WTC11 (cell line): ENCODE measurements around the gene GDI1. TPM values are rescaled to one million over a fixed set of nuclear protein-coding genes. Genes with fewer than 3 reads are reported as not detected.

Experiments
- ATAC-seq: fragments of 200-7000 bp; cut with Tn5 transposase; 2 replicates; pipeline ENCODE4 v1.10.0; 2021; ENCODE audit warnings: mild to moderate bottlenecking, moderate library complexity
- CTCF ChIA-PET: fragments of 300-600 bp; sonication (Branson Sonifier 250); formaldehyde crosslinking; loops from one replicate; lab custom pipeline; 2021; ENCODE audit warnings: antibody characterized with exemption; lab: Charles Lee
- POLR2A ChIA-PET: fragments of 350-600 bp; sonication (Branson Sonifier 250); formaldehyde crosslinking; loops from one replicate; lab custom pipeline; 2021; ENCODE audit warnings: antibody characterized with exemption; lab: Charles Lee
- DNase-seq: peaks from one replicate; pipeline ENCODE4 v3.0.0; 2021; ENCODE audit warnings: low spot score
- H3K27ac Mint-ChIP-seq: 2 replicates; pipeline ENCODE4 v1.8.0; 2021; ENCODE audit warnings: mixed read lengths
- H3K27me3 Mint-ChIP-seq: 2 replicates; pipeline ENCODE4 v1.8.0; 2021; ENCODE audit warnings: low read depth, mild to moderate bottlenecking, moderate library complexity, mixed read lengths
- H3K36me3 Mint-ChIP-seq: 2 replicates; pipeline ENCODE4 v1.8.0; 2021; ENCODE audit warnings: mixed read lengths
- H3K4me1 Mint-ChIP-seq: 2 replicates; pipeline ENCODE4 v1.8.0; 2022; ENCODE audit warnings: mixed read lengths
- H3K4me3 Mint-ChIP-seq: 2 replicates; pipeline ENCODE4 v1.8.0; 2021; ENCODE audit warnings: mild to moderate bottlenecking, moderate library complexity, mixed read lengths
- H3K9me3 Mint-ChIP-seq: 2 replicates; pipeline ENCODE4 v1.8.0; 2021; ENCODE audit warnings: mixed read lengths
- ETV6 ChIP-seq: sonication (generic); formaldehyde crosslinking; IDR thresholded peaks from 2 replicates; pipeline ENCODE4 v1.8.1; 2022; ENCODE audit warnings: mild to moderate bottlenecking, missing genetic modification reagents
- FOXP1 ChIP-seq: sonication (generic); formaldehyde crosslinking; IDR thresholded peaks from 2 replicates; pipeline ENCODE4 v1.8.0; 2022; ENCODE audit warnings: missing genetic modification reagents, mild to moderate bottlenecking, moderate library complexity, borderline replicate concordance
- IRF2 ChIP-seq: sonication (generic); formaldehyde crosslinking; IDR thresholded peaks from 2 replicates; pipeline ENCODE4 v1.8.0; 2022; ENCODE audit warnings: low read depth, missing genetic modification reagents, borderline replicate concordance
- NFYB ChIP-seq: sonication (generic); formaldehyde crosslinking; conservative IDR thresholded peaks from 2 replicates; pipeline ENCODE4 v1.8.0; 2022; ENCODE audit warnings: low read depth, missing genetic modification reagents
- NR1H2 ChIP-seq: sonication (generic); formaldehyde crosslinking; IDR thresholded peaks from 2 replicates; pipeline ENCODE4 v1.9.0; 2021; ENCODE audit warnings: mild to moderate bottlenecking, moderate library complexity, missing genetic modification reagents
- NR2C2 ChIP-seq: sonication (generic); formaldehyde crosslinking; IDR thresholded peaks from 2 replicates; pipeline ENCODE4 v1.8.0; 2022; ENCODE audit warnings: mild to moderate bottlenecking, missing genetic modification reagents
- SP1 ChIP-seq: sonication (generic); formaldehyde crosslinking; conservative IDR thresholded peaks from 2 replicates; pipeline ENCODE4 v1.8.1; 2022; ENCODE audit warnings: missing genetic modification reagents
- TCF7 ChIP-seq: sonication (generic); formaldehyde crosslinking; IDR thresholded peaks from 2 replicates; pipeline ENCODE4 v1.8.0; 2022; ENCODE audit warnings: mild to moderate bottlenecking, low read depth, missing genetic modification reagents, moderate library complexity
- ZNF263 ChIP-seq: sonication (generic); formaldehyde crosslinking; IDR thresholded peaks from 2 replicates; pipeline ENCODE4 v1.8.1; 2022; ENCODE audit warnings: low read depth, mild to moderate bottlenecking, moderate library complexity, missing genetic modification reagents
- ZNF317 ChIP-seq: sonication (generic); formaldehyde crosslinking; IDR thresholded peaks from 2 replicates; pipeline ENCODE4 v1.8.1; 2023; ENCODE audit warnings: low read depth, mild to moderate bottlenecking, moderate library complexity, missing genetic modification reagents, borderline replicate concordance
- ZNF423 ChIP-seq: fragments of 250-450 bp; sonication (Bioruptor Pico); IDR thresholded peaks from 2 replicates; pipeline ENCODE4 v2.1.2; 2022; ENCODE audit warnings: mild to moderate bottlenecking, moderate library complexity
- total RNA-seq: library from RNA; stranded (reverse); gene quantifications from 3 replicates; pipeline ENCODE4 v1.2.3, GENCODE V29; 2021
- TF ChIP-seq, protein P1 (sequence below): sonication (generic); formaldehyde crosslinking; IDR thresholded peaks from 2 replicates; pipeline ENCODE4 v1.8.0; 2023; ENCODE audit warnings: missing genetic modification reagents, mild to moderate bottlenecking, borderline replicate concordance
- TF ChIP-seq, protein P2 (sequence below): sonication (generic); formaldehyde crosslinking; conservative IDR thresholded peaks from 2 replicates; pipeline ENCODE4 v1.8.1; 2022; ENCODE audit warnings: mild to moderate bottlenecking, missing genetic modification reagents
- TF ChIP-seq, protein P3 (sequence below): sonication (generic); formaldehyde crosslinking; IDR thresholded peaks from 2 replicates; pipeline ENCODE4 v1.8.0; 2022; ENCODE audit warnings: mild to moderate bottlenecking, missing genetic modification reagents
- TF ChIP-seq, protein P4 (sequence below): sonication (generic); formaldehyde crosslinking; IDR thresholded peaks from 2 replicates; pipeline ENCODE4 v1.8.1; 2023; ENCODE audit warnings: mild to moderate bottlenecking, missing genetic modification reagents, moderate library complexity
- TF ChIP-seq, protein P5 (sequence below): sonication (generic); formaldehyde crosslinking; IDR thresholded peaks from 2 replicates; pipeline ENCODE4 v1.8.1; 2022; ENCODE audit warnings: mild to moderate bottlenecking, missing genetic modification reagents, moderate library complexity, borderline replicate concordance
- TF ChIP-seq, protein P6 (sequence below): sonication (generic); formaldehyde crosslinking; IDR thresholded peaks from 2 replicates; pipeline ENCODE4 v1.8.1; 2023; ENCODE audit warnings: mild to moderate bottlenecking, moderate library complexity, missing genetic modification reagents
- TF ChIP-seq, protein P7 (sequence below): sonication (generic); formaldehyde crosslinking; IDR thresholded peaks from 2 replicates; pipeline ENCODE4 v1.8.1; 2023; ENCODE audit warnings: mild to moderate bottlenecking, missing genetic modification reagents

The GDI1 gene
- total RNA-seq, 1 experiment from 2014 or later = 108 TPM

DNA sequence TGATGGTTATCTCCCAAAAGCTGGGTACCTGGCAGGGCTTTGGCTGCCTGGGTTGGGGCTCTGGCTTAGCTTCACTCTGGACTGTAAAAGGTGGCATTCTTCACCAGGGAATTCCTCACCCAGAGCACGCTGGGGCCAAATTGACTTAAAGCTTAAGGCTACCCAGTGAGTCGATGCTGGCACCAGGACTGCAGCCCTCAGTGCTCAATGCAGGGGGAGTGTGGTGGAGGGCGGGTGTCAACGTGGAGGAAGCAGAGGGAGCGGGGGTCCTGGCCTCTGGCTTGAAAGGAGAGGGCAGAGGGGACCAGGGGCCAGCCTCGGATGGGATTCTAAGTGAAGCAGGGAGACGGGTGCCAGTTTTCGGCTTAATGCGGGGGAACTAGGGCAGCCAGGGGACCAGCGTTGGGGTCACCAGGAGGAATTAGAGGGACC lies 6.5 kb downstream of the GDI1 start:
- H3K9me3 Mint-ChIP-seq = no peaks in the 10 kb centered on the region
- CTCF ChIA-PET = interaction anchor here (0.5 to 0.7 kb wide), 2 partner anchors 17 to 18 kb away, joined by 3 to 6 read pairs; no protein-coding TSS in a partner anchor
- no peak for DNase-seq
- TF ChIP-seq, protein P1, sequence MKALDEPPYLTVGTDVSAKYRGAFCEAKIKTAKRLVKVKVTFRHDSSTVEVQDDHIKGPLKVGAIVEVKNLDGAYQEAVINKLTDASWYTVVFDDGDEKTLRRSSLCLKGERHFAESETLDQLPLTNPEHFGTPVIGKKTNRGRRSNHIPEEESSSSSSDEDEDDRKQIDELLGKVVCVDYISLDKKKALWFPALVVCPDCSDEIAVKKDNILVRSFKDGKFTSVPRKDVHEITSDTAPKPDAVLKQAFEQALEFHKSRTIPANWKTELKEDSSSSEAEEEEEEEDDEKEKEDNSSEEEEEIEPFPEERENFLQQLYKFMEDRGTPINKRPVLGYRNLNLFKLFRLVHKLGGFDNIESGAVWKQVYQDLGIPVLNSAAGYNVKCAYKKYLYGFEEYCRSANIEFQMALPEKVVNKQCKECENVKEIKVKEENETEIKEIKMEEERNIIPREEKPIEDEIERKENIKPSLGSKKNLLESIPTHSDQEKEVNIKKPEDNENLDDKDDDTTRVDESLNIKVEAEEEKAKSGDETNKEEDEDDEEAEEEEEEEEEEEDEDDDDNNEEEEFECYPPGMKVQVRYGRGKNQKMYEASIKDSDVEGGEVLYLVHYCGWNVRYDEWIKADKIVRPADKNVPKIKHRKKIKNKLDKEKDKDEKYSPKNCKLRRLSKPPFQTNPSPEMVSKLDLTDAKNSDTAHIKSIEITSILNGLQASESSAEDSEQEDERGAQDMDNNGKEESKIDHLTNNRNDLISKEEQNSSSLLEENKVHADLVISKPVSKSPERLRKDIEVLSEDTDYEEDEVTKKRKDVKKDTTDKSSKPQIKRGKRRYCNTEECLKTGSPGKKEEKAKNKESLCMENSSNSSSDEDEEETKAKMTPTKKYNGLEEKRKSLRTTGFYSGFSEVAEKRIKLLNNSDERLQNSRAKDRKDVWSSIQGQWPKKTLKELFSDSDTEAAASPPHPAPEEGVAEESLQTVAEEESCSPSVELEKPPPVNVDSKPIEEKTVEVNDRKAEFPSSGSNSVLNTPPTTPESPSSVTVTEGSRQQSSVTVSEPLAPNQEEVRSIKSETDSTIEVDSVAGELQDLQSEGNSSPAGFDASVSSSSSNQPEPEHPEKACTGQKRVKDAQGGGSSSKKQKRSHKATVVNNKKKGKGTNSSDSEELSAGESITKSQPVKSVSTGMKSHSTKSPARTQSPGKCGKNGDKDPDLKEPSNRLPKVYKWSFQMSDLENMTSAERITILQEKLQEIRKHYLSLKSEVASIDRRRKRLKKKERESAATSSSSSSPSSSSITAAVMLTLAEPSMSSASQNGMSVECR = no peak
- no peak for TF ChIP-seq TCF7 (CRISPR knock-in tag)
- TF ChIP-seq NR2C2 (CRISPR knock-in tag) = no peak
- no peak for TF ChIP-seq NR1H2
- no peak for TF ChIP-seq ZNF263 (CRISPR knock-in tag)
- TF ChIP-seq NFYB (CRISPR knock-in tag) = no peak
- TF ChIP-seq, protein P2, sequence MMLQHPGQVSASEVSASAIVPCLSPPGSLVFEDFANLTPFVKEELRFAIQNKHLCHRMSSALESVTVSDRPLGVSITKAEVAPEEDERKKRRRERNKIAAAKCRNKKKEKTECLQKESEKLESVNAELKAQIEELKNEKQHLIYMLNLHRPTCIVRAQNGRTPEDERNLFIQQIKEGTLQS = no peak
- no peak for TF ChIP-seq FOXP1
- TF ChIP-seq ZNF317 (CRISPR knock-in tag) = no peak
- TF ChIP-seq, all 79 proteins: peak for 0
- POLR2A ChIA-PET = no interaction called here
- ATAC-seq = peak; percentile 46
- peak overlapping the region; percentile 68 for H3K27ac Mint-ChIP-seq
- no peaks in the 10 kb centered on the region for H3K27me3 Mint-ChIP-seq
- peak overlapping the region; percentile 70 for H3K4me3 Mint-ChIP-seq
- no peaks in the 10 kb centered on the region for H3K4me1 Mint-ChIP-seq
- peaks cover 16% of the 10 kb centered on the region for H3K36me3 Mint-ChIP-seq

DNA sequence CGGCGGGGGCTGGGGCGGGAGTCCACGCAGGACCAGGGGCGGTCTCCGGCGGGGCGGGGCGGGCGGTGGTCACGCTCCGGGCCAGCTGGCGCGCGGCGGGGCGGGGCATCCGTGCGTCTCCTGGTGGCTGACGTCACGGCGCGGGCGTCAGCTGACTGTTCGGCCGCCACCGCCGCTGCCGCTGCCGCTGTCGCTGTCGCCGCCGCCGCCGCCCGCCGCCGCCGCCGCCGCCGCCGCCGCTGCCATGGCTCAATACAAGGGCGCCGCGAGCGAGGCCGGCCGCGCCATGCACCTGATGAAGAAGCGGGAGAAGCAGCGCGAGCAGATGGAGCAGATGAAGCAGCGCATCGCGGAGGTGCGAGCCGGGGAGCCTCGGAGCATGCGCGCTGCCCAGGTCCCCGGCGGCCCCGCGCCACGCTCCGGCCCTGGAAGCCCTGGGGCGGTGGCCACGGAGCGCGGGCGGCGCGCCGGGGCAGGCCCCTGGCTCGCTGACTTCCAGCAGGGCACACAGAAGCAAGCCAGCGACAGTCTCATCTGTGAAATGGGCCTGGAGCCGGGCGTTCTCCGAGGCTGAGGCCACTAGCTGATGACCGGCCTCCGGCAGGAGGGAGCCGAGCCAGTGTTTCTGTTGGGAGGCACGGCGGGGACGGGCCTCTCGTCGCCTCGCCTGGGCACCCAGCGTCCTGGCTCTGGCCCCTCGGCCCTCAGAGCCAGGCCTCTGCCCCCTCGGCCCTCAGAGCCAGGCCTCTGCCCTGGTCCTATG lies 7.2 kb downstream of the GDI1 start, which contains the start of gene FAM50A:
FAM50A (plus strand) TSS at position 150 of the 763 bp plus-strand sequence; CDS start at position 245, 95 bp downstream.
- H3K4me1 Mint-ChIP-seq = no peaks in the 10 kb centered on the region
- TF ChIP-seq ZNF423 (CRISPR knock-in tag) = no peak
- 0 out of 2 replicates have a peak, but pooled peaks have one; percentile 14 for TF ChIP-seq SP1 (CRISPR knock-in tag)
- TF ChIP-seq, protein P3, sequence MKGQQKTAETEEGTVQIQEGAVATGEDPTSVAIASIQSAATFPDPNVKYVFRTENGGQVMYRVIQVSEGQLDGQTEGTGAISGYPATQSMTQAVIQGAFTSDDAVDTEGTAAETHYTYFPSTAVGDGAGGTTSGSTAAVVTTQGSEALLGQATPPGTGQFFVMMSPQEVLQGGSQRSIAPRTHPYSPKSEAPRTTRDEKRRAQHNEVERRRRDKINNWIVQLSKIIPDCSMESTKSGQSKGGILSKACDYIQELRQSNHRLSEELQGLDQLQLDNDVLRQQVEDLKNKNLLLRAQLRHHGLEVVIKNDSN (CRISPR knock-in tag) = 0 out of 2 replicates have a peak, but pooled peaks have one; percentile 16
- TF ChIP-seq, protein P4, sequence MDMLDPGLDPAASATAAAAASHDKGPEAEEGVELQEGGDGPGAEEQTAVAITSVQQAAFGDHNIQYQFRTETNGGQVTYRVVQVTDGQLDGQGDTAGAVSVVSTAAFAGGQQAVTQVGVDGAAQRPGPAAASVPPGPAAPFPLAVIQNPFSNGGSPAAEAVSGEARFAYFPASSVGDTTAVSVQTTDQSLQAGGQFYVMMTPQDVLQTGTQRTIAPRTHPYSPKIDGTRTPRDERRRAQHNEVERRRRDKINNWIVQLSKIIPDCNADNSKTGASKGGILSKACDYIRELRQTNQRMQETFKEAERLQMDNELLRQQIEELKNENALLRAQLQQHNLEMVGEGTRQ = peak; percentile 87
- H3K27me3 Mint-ChIP-seq = no peaks in the 10 kb centered on the region
- ChIA-PET CTCF (no interaction called here), POLR2A (no interaction called here)
- H3K9me3 Mint-ChIP-seq = no peaks in the 10 kb centered on the region
- H3K27ac Mint-ChIP-seq = peak within 1 kb of the TSS; percentile 68
- peak within 1 kb of the TSS; percentile 70 for H3K4me3 Mint-ChIP-seq
- peaks cover 15% of the 10 kb centered on the region for H3K36me3 Mint-ChIP-seq
- ATAC-seq = peak; percentile 50
- DNase-seq = peak; percentile 37

DNA sequence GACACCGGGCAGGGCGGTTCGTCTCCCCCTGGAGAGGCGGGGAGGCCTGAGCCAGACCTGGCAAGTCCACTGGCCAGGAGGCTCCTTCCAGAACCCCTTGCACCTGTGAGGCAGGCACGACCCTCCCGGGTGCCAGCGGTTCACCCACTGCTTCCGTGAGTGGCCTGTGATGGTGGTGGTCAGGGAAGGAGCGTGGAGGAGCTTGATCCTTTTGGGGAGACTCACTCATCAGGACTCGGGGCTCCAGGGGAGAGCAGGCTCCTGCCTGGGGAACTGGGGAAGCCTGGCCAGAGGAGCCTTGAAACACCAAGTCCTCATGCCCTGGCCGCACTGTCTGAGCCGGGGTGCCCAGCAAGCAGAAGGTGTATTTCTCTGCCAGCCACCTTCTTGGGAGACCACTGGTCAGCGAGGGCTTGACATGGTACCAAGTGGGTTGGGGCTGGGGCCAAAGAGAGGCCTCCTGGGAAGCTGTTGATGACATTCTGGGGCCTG lies 7.8 kb downstream of the GDI1 start:
- Mint-ChIP-seq H3K27me3 (no peaks in the 10 kb centered on the region), H3K4me1 (no peaks in the 10 kb centered on the region), H3K4me3 (peak overlapping the region; percentile 42), H3K27ac (no peak overlapping the region), H3K36me3 (peaks cover 15% of the 10 kb centered on the region), H3K9me3 (no peaks in the 10 kb centered on the region)
- no peak for TF ChIP-seq ETV6
- TF ChIP-seq FOXP1 = no peak
- TF ChIP-seq, protein P5, sequence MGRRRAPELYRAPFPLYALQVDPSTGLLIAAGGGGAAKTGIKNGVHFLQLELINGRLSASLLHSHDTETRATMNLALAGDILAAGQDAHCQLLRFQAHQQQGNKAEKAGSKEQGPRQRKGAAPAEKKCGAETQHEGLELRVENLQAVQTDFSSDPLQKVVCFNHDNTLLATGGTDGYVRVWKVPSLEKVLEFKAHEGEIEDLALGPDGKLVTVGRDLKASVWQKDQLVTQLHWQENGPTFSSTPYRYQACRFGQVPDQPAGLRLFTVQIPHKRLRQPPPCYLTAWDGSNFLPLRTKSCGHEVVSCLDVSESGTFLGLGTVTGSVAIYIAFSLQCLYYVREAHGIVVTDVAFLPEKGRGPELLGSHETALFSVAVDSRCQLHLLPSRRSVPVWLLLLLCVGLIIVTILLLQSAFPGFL (CRISPR knock-in tag) = no peak
- no peak for TF ChIP-seq ZNF317 (CRISPR knock-in tag)
- no peak for TF ChIP-seq IRF2 (CRISPR knock-in tag)
- TF ChIP-seq, protein P6, sequence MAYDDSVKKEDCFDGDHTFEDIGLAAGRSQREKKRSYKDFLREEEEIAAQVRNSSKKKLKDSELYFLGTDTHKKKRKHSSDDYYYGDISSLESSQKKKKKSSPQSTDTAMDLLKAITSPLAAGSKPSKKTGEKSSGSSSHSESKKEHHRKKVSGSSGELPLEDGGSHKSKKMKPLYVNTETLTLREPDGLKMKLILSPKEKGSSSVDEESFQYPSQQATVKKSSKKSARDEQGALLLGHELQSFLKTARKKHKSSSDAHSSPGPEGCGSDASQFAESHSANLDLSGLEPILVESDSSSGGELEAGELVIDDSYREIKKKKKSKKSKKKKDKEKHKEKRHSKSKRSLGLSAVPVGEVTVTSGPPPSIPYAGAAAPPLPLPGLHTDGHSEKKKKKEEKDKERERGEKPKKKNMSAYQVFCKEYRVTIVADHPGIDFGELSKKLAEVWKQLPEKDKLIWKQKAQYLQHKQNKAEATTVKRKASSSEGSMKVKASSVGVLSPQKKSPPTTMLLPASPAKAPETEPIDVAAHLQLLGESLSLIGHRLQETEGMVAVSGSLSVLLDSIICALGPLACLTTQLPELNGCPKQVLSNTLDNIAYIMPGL (CRISPR knock-in tag) = no peak
- TF ChIP-seq, protein P7, sequence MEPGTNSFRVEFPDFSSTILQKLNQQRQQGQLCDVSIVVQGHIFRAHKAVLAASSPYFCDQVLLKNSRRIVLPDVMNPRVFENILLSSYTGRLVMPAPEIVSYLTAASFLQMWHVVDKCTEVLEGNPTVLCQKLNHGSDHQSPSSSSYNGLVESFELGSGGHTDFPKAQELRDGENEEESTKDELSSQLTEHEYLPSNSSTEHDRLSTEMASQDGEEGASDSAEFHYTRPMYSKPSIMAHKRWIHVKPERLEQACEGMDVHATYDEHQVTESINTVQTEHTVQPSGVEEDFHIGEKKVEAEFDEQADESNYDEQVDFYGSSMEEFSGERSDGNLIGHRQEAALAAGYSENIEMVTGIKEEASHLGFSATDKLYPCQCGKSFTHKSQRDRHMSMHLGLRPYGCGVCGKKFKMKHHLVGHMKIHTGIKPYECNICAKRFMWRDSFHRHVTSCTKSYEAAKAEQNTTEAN (CRISPR knock-in tag) = no peak
- DNase-seq = no peak
- ChIA-PET POLR2A (no interaction called here), CTCF (no interaction called here)
- no peak for ATAC-seq
